ENCODE measurements around the gene MRPL58. TPM values are rescaled to one million over a fixed set of nuclear protein-coding genes. Genes with fewer than 3 reads are reported as not detected.
A peak's percentile ranks its signal among the peaks of the same experiment; 100 is the strongest.

Gene MRPL58
- total RNA-seq, 1 experiment from 2014 or later = 41.9 TPM

GRCh38 chr17:75033346-75034235, 21.1 kb downstream of the MRPL58 start (continued):
- 0 out of 2 replicates have a peak, but pooled peaks have one; percentile 31 for TF ChIP-seq E2F5 (CRISPR knock-in tag; IDR thresholded peaks at IDR 0.05)
- no peak; the same call in 1 of the 2 replicates for TF ChIP-seq ETV6 (CRISPR knock-in tag; IDR thresholded peaks at IDR 0.05)

GRCh38 chr17:75034236-75034908, 21.9 kb downstream of the MRPL58 start:
- peaks cover 26% of the 10 kb centered on the region for H3K27me3 Mint-ChIP-seq (ENCODE audit: low read depth)
- peak; percentile 96 for DNase-seq (ENCODE audit: low spot score)
- POLR2A ChIA-PET = interaction anchor here (0.7 to 2.2 kb wide), 8 partner anchors 10 to 162 kb away, joined by 3 to 24 read pairs (median 8); partner anchors contain the start of genes ATP5PD, CDR2L, FDXR and KCTD2
- H3K9me3 Mint-ChIP-seq = peaks cover 18% of the 10 kb centered on the region
- CTCF ChIA-PET = interaction anchor here (0.7 to 3.5 kb wide), 16 partner anchors 20 to 289 kb away, joined by 3 to 38 read pairs (median 5); partner anchors contain the start of genes CDR2L, FDXR, MRPL58 and OTOP2
- ATAC-seq = peak; percentile 42
- peak overlapping the region; percentile 94 for H3K27ac Mint-ChIP-seq
- peaks cover 26% of the 10 kb centered on the region for H3K36me3 Mint-ChIP-seq
- H3K4me3 Mint-ChIP-seq = peak overlapping the region; percentile 99
- peaks cover 26% of the 10 kb centered on the region for H3K4me1 Mint-ChIP-seq
- TF ChIP-seq ETV6 (CRISPR knock-in tag; IDR thresholded peaks at IDR 0.05) = peak; percentile 86
- TF ChIP-seq ZBTB43 (CRISPR knock-in tag; IDR thresholded peaks at IDR 0.05) = no peak
- no peak; the same call in 1 of the 2 replicates for TF ChIP-seq MLX (CRISPR knock-in tag; IDR thresholded peaks at IDR 0.05)
- 0 out of 2 replicates have a peak, but pooled peaks have one; percentile 34 for TF ChIP-seq SMAD4 (CRISPR knock-in tag; IDR thresholded peaks at IDR 0.05)
- TF ChIP-seq ZNF423 (CRISPR knock-in tag; IDR thresholded peaks at IDR 0.05) = no peak
- TF ChIP-seq ZNF138 (CRISPR knock-in tag; conservative IDR thresholded peaks at IDR 0.05) = no peak
- TF ChIP-seq ZMAT4 (CRISPR knock-in tag; IDR thresholded peaks at IDR 0.05) = no peak
- peak; percentile 64; the same call in 1 of the 2 replicates for TF ChIP-seq USF2 (CRISPR knock-in tag; IDR thresholded peaks at IDR 0.05)
- TF ChIP-seq KAT7 (CRISPR knock-in tag; IDR thresholded peaks at IDR 0.05; ENCODE audit: borderline replicate concordance) = 0 out of 2 replicates have a peak, but pooled peaks have one; percentile 69
- TF ChIP-seq ZNF512 (CRISPR knock-in tag; IDR thresholded peaks at IDR 0.05; ENCODE audit: borderline replicate concordance) = no peak
- no peak for TF ChIP-seq ELF4 (CRISPR knock-in tag; IDR thresholded peaks at IDR 0.05; ENCODE audit: low read depth)
- no peak for TF ChIP-seq ZNF532 (CRISPR knock-in tag; IDR thresholded peaks at IDR 0.05; ENCODE audit: borderline replicate concordance)
- no peak for TF ChIP-seq IRF1 (CRISPR knock-in tag; IDR thresholded peaks at IDR 0.05)
- TF ChIP-seq TEAD1 (CRISPR knock-in tag; IDR thresholded peaks at IDR 0.05) = peak; percentile 72; the same call in 1 of the 2 replicates
- no peak for TF ChIP-seq MXD4 (CRISPR knock-in tag; IDR thresholded peaks at IDR 0.05; ENCODE audit: borderline replicate concordance)
- TF ChIP-seq NFATC4 (CRISPR knock-in tag; IDR thresholded peaks at IDR 0.05) = no peak
- TF ChIP-seq ZNF671 (CRISPR knock-in tag; IDR thresholded peaks at IDR 0.05) = 0 out of 2 replicates have a peak, but pooled peaks have one; percentile 63

Measured in WTC11 (cell line).